Endodermal cell (in vitro differentiated cells): Measurements from ENCODE around the gene TLR3. TPM values are rescaled to one million over a fixed set of nuclear protein-coding genes. Genes with fewer than 3 reads are reported as not detected.
"Not testable (repeated sequence)": the region's sequence is repeated elsewhere in the genome, so short reads cannot be mapped to it uniquely, and the experiment has no call there.

Experiments
- DNase-seq: peaks from one replicate; pipeline ENCODE4 v3.0.0-alpha.2; 2017
- H3K27ac ChIP-seq: 2 replicates; pipeline ENCODE4 v1.5.1; 2013; ENCODE audit warnings: mild to moderate bottlenecking, low read depth, low read length, moderate library complexity
- H3K27me3 ChIP-seq: 2 replicates; pipeline ENCODE4 v1.6.1; 2013; ENCODE audit warnings: mild to moderate bottlenecking, low read length, moderate library complexity; ENCODE audit not compliant: insufficient read depth, control insufficient read depth, poor library complexity, severe bottlenecking
- H3K36me3 ChIP-seq: 2 replicates; pipeline ENCODE4 v1.7.0; 2013; ENCODE audit warnings: mild to moderate bottlenecking, low read length, moderate library complexity; ENCODE audit not compliant: control insufficient read depth, insufficient read depth
- H3K4me1 ChIP-seq: one replicate; pipeline ENCODE4 v1.7.0; 2013; ENCODE audit warnings: low read length; ENCODE audit not compliant: control insufficient read depth, insufficient read depth
- H3K4me3 ChIP-seq: 2 replicates; pipeline ENCODE4 v1.5.1; 2013; ENCODE audit warnings: mild to moderate bottlenecking, low read length, moderate library complexity
- H3K9ac ChIP-seq: 2 replicates; pipeline ENCODE4 v1.6.1; 2013; ENCODE audit warnings: mild to moderate bottlenecking, low read length, moderate library complexity; ENCODE audit not compliant: poor library complexity, severe bottlenecking; ENCODE audit errors: extremely low read depth
- H3K9me3 ChIP-seq: 2 replicates; pipeline ENCODE4 v1.6.1; 2013; ENCODE audit warnings: mild to moderate bottlenecking, low read length, moderate library complexity; ENCODE audit not compliant: control insufficient read depth
- H3K27ac Mint-ChIP-seq: 2 replicates; pipeline ENCODE4 v1.8.0; 2020; ENCODE audit warnings: mixed read lengths
- H3K27me3 Mint-ChIP-seq: 2 replicates; pipeline ENCODE4 v1.8.0; 2021; ENCODE audit warnings: mild to moderate bottlenecking, mixed read lengths; ENCODE audit not compliant: insufficient read depth
- H3K36me3 Mint-ChIP-seq: 2 replicates; pipeline ENCODE4 v1.8.0; 2020; ENCODE audit warnings: low read depth, mixed read lengths
- H3K4me1 Mint-ChIP-seq: 2 replicates; pipeline ENCODE4 v1.8.0; 2020; ENCODE audit warnings: mixed read lengths
- H3K4me3 Mint-ChIP-seq: 2 replicates; pipeline ENCODE4 v1.8.0; 2020; ENCODE audit warnings: mild to moderate bottlenecking, moderate library complexity, mixed read lengths
- H3K9me3 Mint-ChIP-seq: 2 replicates; pipeline ENCODE4 v1.8.0; 2020; ENCODE audit warnings: mild to moderate bottlenecking, mixed read lengths
- WGBS, 2 experiments: methylation state at CpG; one replicate each; pipeline versions ENCODE4 v1.1.5 to v1.1.7; 2013; ENCODE audit warnings: missing lambda C conversion rate in 2 of 2, mixed read lengths in 1 of 2; ENCODE audit not compliant: insufficient coverage in 1 of 2, insufficient read length in 1 of 2; 5-methylcytosine and 5-hydroxymethylcytosine counted together
- total RNA-seq, 2 donors: library from RNA; stranded (reverse); fragmentation: NEBNext Ultra II Directional in 1 of 2; extraction: Animal tissue kit (Norgen Biotek cat#: 25700) in 1 of 2; gene quantifications; 2 replicates in 1 of 2; 3 replicates in 1 of 2; pipeline ENCODE4 v1.2.1, GENCODE V29; 2021
- TF ChIP-seq, protein P1 (sequence below): fragments of 200-600 bp; sonication (generic); conservative IDR thresholded peaks from 2 replicates; pipeline ENCODE4 v1.5.0; 2021; ENCODE audit warnings: antibody characterized with exemption, mild to moderate bottlenecking

The TLR3 gene
- total RNA-seq, 2 donors from 2014 or later = 0.26 TPM; not detected in 1

- H3K27me3 Mint-ChIP-seq = peaks cover 3% of the 10 kb centered on the region
- H3K36me3 ChIP-seq = no peaks in the 10 kb centered on the region
- H3K27ac Mint-ChIP-seq = peak overlapping the region; percentile 30
- no peak overlapping the region for H3K27ac ChIP-seq
- DNase-seq = peak; percentile 61
- peaks cover 67% of the 10 kb centered on the region for H3K9me3 ChIP-seq
- H3K4me3 Mint-ChIP-seq = no peak overlapping the region
- H3K4me1 Mint-ChIP-seq = peaks cover 31% of the 10 kb centered on the region
- peaks cover 23% of the 10 kb centered on the region for H3K4me1 ChIP-seq
- peak overlapping the region; percentile 65 for H3K4me3 ChIP-seq
- 31% methylated on average over 1 of the region's 1 CpG; no CpG with 5 or more reads in 1 of the 2 experiments for WGBS, 2 experiments
- H3K36me3 Mint-ChIP-seq = peaks cover 13% of the 10 kb centered on the region
- H3K9ac ChIP-seq = no peak overlapping the region
- no peaks in the 10 kb centered on the region for H3K27me3 ChIP-seq
- TF ChIP-seq, protein P1, sequence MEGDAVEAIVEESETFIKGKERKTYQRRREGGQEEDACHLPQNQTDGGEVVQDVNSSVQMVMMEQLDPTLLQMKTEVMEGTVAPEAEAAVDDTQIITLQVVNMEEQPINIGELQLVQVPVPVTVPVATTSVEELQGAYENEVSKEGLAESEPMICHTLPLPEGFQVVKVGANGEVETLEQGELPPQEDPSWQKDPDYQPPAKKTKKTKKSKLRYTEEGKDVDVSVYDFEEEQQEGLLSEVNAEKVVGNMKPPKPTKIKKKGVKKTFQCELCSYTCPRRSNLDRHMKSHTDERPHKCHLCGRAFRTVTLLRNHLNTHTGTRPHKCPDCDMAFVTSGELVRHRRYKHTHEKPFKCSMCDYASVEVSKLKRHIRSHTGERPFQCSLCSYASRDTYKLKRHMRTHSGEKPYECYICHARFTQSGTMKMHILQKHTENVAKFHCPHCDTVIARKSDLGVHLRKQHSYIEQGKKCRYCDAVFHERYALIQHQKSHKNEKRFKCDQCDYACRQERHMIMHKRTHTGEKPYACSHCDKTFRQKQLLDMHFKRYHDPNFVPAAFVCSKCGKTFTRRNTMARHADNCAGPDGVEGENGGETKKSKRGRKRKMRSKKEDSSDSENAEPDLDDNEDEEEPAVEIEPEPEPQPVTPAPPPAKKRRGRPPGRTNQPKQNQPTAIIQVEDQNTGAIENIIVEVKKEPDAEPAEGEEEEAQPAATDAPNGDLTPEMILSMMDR = peak; percentile 70
- H3K9me3 Mint-ChIP-seq = peaks cover 74% of the 10 kb centered on the region
Observed at GRCh38 chr4:186032259-186032658, 36.7 kb upstream of the TLR3 start.

DNA sequence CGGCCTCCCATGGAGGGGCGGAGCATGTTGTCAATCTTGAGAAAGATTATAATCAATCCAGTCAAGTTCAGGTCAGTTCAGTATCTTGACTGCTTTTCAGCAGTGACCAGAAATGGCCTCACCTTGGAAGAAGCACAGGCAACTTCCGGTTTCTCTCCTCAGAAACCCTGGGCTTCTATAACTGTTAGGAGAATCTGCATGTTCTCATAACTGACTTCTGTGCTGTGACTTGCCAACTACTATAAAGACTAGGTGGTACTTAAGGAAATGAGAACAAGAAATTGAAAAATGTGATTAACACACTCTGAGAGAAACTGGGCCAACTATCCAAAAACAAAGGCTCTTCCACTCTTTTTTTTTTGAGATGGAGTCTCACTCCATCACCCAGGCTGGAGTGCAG, 35.9 kb upstream of the TLR3 start:
- Histone ChIP-seq H3K27ac (no peak overlapping the region), H3K4me1 (peaks cover 23% of the 10 kb centered on the region), H3K36me3 (no peaks in the 10 kb centered on the region), H3K9ac (no peak overlapping the region), H3K4me3 (peak overlapping the region; percentile 65), H3K9me3 (peaks cover 66% of the 10 kb centered on the region), H3K27me3 (no peaks in the 10 kb centered on the region)
- DNase-seq = no peak
- Mint-ChIP-seq H3K9me3 (peaks cover 73% of the 10 kb centered on the region), H3K27ac (no peak overlapping the region), H3K27me3 (peaks cover 3% of the 10 kb centered on the region), H3K4me3 (no peak overlapping the region), H3K4me1 (peaks cover 31% of the 10 kb centered on the region), H3K36me3 (peaks cover 13% of the 10 kb centered on the region)
- TF ChIP-seq, protein P1 = no peak
- WGBS, 2 experiments = 92 to 100% methylated on average over 3 of the region's 3 CpGs

GRCh38 chr4:186034613-186035012, 34.3 kb upstream of the TLR3 start:
- H3K27ac ChIP-seq, DNase-seq, H3K27me3 ChIP-seq, H3K27ac Mint-ChIP-seq, H3K9ac ChIP-seq, H3K4me3 Mint-ChIP-seq, H3K36me3 ChIP-seq, H3K27me3 Mint-ChIP-seq: not testable (repeated sequence)
- Mint-ChIP-seq H3K4me1 (peaks cover 28% of the 10 kb centered on the region), H3K9me3 (peaks cover 58% of the 10 kb centered on the region), H3K36me3 (peaks cover 13% of the 10 kb centered on the region)
- peaks cover 18% of the 10 kb centered on the region for H3K4me1 ChIP-seq
- H3K9me3 ChIP-seq = peaks cover 56% of the 10 kb centered on the region
- H3K4me3 ChIP-seq = peak overlapping the region; percentile 59
- WGBS, 2 experiments = 90 to 92% methylated on average over 7 of the region's 7 CpGs
